GM19099 (cell line): Measurements from ENCODE around the gene KCNAB1.

Source experiments
- POLR2A ChIP-seq: IDR thresholded peaks from 3 replicates; pipeline ENCODE4 v1.6.1; 2011; ENCODE audit warnings: low read depth; ENCODE audit not compliant: insufficient read length; ENCODE audit errors: extremely low read depth

The KCNAB1 gene

DNA sequence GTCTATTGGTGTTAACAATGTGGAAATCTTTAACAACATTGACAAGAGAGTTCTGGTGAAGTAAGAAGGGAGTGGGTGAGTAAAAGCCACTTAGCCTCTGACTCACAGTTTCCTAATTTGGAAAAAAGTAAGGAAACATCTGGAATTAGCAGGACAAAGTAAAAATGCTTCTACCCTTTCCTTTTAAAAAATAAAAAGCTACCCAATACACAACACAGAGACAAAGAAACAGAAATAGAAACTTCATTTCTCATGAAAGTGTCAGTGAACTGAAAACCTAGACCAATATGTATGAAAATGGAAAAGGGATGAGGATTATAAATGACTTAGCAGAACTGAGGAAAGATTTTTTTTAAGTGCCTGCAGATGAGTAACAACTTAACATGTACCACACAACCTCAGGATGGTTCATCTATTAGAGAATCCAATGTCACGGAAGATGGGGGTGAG is 369.1 kb downstream of the KCNAB1 start:
- TF ChIP-seq POLR2A = no peak

DNA sequence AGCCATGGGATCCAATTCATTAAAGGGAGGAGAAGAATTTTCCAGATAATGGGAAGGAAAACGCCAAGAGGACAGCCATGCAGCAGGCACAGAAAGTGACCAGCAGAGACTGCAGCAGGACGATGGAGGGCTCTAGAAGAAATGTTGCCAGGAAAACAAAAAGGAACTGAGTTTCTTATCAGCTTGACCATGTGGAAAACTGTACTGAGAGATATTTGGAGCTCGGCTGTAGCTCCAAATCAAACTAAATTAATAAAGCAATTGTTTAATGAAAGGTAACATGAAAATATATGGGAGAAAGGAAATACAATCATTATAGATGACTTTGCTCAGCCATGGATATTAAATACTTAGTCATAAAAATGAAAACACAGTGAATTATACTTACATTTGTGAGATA is 370.8 kb downstream of the KCNAB1 start:
- no peak for TF ChIP-seq POLR2A

DNA sequence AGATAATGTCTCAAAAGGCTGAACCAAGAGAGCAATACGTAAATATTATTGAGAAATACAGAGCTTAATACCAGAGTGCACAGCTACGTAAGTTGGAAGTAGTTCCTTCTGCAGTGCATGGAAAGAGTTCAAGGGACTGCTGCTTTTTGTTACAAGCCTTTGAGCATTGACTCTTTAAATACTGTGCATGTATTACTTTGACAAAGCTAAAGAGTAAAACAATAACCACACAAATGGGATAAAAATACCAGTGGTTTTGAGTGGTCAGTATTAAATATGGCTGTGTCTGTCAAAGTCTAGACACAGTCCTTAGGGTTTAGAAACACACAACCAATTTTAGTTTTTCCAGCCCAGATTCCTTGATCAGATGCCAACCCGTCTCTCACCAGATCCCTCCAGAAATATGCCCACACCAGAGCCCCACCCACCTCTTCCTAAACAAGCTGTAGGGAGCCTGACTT is 372.5 kb downstream of the KCNAB1 start:
- TF ChIP-seq POLR2A = no peak

DNA sequence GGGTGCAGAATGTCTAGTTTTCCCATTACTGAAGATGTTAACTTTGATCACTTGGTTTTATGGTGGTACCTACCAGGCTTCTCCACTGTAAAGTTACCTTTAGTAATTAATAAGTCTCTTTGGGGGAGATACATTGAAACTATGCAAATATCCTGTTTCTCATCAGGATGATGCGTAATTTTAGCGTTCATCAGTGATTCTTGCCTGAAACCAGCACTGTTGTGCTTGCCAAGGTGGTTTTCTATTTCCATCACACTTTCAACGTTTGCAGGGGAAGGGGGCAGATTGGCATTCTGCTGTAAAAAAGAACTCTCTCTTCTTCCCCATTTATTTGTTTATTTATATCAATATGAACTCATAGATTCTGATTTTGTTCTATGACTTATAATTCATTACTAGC is 373.5 kb downstream of the KCNAB1 start:
- no peak for TF ChIP-seq POLR2A

DNA sequence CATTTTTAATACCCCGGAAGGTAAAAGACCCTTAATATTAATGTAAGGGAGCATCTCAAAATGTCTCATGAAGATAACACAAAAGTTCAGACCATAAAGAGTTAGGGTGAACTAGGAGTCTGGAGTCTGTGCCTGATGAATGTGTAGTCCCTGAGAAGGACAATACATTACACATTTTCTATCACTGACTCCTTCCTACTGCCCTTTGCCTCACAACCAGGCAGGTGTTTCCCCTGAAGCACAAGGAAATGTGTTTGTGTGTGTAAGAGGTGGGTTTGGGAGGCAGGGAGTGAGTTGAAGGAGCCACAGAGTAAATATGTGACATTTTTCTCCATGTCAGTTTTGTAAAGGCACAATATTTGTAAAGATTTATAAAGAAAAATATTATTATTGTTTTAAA is 375.4 kb downstream of the KCNAB1 start:
- TF ChIP-seq POLR2A = no peak

DNA sequence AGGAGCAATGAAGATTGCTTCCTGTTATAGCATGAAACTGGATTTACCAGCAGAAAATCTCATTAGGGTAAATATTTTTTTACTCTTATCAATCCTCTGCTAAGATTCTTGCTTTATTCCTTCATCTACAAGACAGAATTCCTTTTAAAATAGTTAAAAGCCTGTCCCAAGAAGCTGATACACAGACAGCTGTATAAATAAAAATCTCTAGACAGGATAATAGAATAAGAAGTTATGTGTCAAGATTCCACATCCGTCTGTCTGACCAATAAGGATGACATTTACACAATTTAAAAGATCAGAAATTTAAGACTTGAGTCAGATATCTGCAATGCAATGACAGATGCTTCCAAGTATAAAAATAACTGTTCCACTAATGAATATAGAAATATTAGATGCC is 376.9 kb downstream of the KCNAB1 start:
- no peak for TF ChIP-seq POLR2A

DNA sequence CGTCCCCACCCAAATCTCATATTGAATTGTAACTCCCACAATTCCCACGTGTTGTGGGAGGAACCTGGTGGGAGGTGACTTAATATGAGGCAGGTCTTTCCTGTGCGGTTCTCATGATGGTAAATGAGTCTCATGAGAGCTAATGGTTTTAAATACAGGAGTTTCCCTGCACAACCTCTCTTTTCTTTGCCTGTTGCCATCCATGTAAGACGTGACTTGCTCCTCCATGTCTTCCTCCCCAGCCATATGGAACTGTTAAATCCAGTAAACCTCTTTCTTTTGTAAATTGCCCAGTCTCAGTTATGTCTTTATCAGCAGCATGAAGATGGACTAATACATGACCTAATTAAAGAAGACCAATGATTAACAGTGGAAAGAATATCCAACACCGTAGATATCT is 377.9 kb downstream of the KCNAB1 start:
- no peak for TF ChIP-seq POLR2A

DNA sequence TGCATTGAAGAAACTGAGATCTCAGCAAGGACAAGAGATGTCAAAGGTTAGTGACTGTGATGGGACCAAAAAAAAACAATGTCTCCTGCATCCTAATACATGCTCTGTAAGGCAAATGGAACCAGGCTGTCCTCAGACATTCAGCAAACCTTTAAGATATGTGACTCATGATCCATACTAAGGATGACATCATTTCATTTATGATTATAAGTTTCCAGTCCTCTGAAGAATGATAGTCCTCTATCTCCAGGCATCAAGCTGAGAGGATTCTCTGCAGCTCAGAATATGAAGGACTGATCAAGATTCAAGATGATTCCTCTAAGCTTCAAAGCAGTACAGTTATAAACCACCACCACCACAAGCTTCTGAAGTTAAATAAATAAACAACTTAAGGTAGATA is 386.9 kb downstream of the KCNAB1 start:
- no peak for TF ChIP-seq POLR2A

DNA sequence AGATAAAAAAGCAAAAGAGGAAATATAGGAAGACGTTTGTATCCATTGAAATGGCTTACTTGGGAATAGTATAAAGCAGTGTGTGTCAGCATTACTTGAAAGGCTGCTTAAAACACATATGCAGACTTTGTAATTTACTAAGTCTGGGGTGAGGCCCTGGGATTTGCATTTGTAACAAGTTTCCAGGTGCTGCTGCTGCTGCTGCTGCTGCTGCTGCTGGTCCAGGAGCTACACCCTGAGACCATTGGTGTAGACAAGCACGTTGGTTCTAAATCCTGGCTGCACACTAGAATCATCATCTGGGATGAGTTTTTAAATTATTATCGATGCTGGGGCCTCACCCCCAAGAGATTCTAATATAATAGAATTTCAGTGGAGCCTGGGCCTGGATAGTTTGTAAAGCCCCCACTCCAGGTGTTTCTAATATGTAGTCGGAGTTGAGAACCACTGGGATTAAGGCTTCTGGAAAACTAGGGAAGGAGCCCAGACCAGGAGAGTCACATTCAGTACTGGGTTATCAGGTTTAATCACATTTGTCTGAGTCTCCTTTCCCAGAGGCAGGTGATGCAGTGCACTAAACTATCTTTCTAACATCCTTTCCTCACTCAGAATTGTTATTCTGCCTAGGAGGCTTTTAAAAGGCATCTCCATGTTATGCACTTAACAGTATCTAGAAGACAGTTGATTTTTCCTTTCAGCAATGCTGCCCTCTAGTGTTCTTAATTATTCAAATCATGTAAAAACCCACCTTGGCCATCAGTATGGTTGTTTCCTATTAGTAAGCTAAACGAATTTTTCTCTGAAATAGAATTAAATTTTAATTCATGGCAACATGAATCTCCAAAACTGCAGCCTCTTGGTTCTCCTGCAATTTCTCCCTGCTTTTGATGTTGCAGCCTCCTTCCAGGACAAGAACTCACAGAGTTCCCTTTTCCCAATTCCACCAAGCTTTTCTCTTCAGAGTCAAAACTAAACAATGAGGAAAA is 389.1 kb downstream of the KCNAB1 start:
- TF ChIP-seq POLR2A = no peak

DNA sequence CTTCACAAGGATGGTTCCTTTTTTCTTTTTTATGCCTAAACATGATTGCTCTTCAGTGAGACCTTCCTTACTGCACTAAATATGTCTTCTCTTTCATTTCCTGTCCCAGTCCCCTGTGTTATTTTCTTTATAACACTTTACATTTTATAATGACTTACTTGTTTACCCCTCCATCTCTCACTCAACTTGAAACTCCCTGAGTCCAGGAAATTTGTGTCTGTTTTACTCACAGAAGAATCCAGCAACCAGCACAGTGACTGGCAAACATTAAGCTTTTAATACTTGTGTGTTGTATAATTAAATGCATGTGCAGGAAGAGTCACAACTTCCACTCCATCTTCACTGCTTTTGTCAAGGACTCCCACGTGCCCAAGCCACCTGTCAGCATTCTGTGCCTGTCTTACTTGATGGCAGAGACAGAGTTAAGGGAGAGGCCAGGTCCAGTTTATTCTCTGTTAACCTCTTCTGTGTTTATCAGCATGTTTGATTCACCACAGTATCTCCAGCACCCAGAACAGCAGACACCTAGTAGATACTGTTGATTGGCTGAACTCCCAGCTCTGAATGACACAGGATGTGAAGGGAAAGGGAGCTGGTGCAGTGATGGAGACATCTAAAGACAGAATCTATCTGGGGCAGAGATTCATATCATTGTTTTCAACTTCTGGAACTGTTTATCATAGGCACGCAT is 391.8 kb downstream of the KCNAB1 start:
- TF ChIP-seq POLR2A = no peak

DNA sequence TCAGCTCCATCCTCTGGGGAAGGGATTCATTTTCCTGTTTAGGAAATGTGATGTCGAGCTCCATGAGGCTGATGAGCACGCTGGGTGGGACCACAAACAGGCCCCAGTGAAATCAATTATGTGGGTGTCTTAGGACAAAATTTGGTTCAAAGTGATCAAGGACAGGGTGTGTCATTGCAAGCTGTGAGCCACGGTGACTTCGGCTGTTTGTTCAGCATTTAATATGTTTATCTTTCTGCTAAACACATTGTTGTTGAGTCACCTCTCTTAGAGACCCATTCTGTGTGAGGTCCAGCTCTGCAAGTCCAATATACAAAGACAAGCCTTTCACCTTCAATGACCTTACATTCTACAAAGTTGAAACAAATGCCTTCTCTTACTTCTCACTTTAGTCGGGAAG is 393.2 kb downstream of the KCNAB1 start:
- no peak for TF ChIP-seq POLR2A

DNA sequence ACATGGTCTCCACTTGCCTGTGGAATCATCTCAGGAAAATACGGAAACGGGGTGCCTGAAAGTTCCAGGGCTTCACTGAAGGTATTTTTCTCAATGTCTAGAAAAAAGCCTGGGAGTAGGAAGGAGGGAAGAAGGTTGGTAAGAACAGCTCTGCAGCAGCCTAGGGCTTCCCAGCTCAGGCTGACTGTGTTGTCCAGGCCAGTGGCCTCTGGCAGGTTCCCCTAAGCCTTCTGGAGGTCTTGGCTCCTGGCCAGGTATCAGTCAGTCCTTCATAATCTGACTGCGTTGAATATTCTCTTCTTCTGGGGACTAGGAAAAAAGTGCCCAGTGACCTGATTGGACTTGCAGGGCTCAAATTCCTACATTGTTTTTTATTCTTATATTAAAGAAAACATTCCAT is 395.9 kb downstream of the KCNAB1 start:
- TF ChIP-seq POLR2A = no peak

DNA sequence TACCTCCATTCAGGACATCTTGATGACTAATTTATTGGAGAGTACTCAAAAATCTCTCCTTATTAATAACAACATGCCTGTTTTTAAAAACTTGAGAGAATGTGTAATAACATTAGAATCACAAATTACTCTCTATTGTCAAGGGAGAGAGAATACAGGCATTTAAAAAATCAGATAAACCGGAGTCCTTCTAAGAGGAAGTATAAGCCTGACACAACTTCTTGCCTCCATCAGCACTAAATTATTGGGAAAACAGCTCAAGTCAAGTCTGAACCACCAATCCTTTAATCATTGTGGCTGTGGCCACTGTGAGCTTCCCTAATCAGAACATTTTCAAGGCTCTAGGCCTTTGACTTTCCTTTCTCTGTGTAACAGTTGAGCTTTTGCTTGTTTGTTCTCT is 396.6 kb downstream of the KCNAB1 start:
- TF ChIP-seq POLR2A = no peak

DNA sequence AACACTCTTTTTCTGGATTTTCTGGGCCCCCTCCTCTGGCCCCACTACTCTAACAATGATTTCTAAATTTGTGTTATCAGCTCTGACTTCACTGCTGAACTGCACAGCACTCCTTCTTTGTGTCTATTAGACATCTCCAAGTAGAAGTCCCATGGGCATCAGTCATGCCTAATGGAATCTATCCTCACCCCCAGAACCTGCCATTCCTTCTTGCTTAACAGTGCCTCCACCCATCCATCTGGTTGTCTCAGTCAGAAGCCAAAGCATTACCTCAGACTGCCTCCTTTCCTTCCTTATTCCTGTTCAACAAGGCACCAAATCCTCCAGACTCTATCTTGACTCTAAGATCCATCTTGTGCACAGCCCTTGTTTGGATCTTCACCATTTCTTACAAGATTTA is 398.3 kb downstream of the KCNAB1 start:
- TF ChIP-seq POLR2A = no peak

DNA sequence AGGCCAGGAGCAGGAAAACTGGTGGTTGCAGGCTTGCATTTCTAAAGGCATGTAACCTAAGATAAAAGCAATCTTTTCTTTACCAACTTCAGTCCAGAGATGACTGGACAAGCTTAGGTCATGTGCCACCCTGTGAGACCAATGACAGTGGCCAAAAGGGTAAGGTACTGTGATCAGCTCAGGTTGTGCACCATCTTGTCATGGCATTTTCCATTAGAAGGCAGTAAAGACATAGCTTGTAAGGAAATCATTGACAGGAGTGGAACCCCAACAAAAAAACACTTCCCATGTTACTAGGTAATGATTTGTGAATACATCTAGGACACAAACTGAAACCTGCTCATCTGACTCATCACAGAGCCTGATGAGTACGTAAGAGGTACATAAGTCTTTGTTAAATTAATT is 399.4 kb downstream of the KCNAB1 start:
- TF ChIP-seq POLR2A = no peak

DNA sequence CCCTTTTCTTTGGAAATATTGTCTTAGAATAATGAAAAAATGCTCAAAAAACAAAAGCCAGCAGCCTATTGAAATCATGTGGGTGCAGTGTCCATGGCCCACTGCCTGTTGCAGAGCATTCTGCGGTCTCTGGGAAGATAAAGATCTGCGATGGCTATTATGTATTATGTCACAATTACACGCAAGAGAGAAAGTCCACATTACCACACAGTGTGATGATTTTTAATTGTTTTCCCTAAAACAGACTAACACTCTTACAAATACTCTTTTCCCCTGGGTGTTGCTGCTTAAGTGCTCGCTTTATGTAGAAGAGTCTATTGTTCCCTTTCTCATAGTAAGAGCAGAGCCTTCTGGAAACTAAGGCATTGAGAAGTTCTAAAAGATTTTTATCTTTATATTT is 402.3 kb downstream of the KCNAB1 start:
- no peak for TF ChIP-seq POLR2A

DNA sequence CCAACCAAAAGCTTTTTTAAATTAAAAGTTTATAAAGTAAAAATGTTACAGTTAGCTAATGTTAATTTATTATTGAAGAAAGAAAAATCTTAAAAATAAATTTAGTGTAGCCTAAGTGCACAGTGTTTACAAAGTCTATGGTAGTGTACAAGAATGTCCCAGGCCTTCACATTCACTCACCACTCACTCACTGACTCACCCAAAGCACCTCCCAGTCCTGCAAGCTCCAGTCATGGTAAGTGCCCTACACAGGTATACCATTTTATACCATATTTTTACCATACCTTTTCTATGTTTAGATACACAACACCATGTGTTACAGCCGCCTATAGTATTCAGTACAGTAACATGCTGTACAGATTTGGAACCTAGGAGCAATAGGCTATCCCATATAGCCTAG is 405.4 kb downstream of the KCNAB1 start:
- no peak for TF ChIP-seq POLR2A

DNA sequence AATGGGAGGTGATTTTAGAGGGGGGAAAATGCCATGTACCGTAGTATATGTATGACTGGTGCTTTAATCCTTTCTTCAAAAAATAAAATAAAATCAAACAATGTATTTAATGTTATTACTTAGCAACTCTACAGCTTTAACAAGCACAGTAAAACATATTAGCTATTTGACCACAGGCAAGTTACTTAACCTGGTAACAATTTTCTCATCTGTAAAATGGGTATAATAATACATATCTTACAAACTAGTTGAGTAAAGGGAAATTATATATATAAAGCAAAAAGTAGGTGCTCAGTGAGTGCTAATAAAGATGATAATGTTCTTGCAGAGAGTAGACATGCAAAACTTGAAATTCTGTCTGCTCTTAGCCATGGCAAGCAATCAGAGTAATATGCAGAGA is 406.7 kb downstream of the KCNAB1 start:
- TF ChIP-seq POLR2A = no peak
